GM12878 (cell line): ENCODE data around the gene ZCCHC17.

Experiments used
- CTCF ChIP-seq, 3 experiments: IDR thresholded peaks in 2 of 3; conservative IDR thresholded peaks in 1 of 3; 2 replicates each; pipeline ENCODE4 v1.5.1; 2011; ENCODE audit warnings: low read depth in 3 of 3, low read length in 3 of 3, mild to moderate bottlenecking in 3 of 3, control low read depth in 2 of 3, moderate library complexity in 2 of 3, inconsistent platforms in 1 of 3, mixed read lengths in 1 of 3; ENCODE audit not compliant: control insufficient read depth in 2 of 3, insufficient read depth in 1 of 3; ENCODE audit errors: extremely low read depth in 1 of 3
- MAX ChIP-seq: IDR thresholded peaks from 2 replicates; pipeline ENCODE4 v1.6.1; 2012; ENCODE audit warnings: low read depth, low read length, improper control_type of control experiment
- SIX5 ChIP-seq: IDR thresholded peaks from 2 replicates; pipeline ENCODE4 v1.6.1; 2011; ENCODE audit warnings: mild to moderate bottlenecking, low read depth, low read length, moderate library complexity; ENCODE audit not compliant: severe bottlenecking

- no peak for TF ChIP-seq SIX5
- TF ChIP-seq MAX: no peak
- TF ChIP-seq CTCF (IDR thresholded peaks at IDR 0.05 in 2 of 3, conservative IDR thresholded peaks at IDR 0.05 in 1 of 3; ENCODE audit: control insufficient read depth in 2 of 3, extremely low read depth in 1 of 3, insufficient read depth in 1 of 3, low read depth in 3 of 3, low read length in 3 of 3): no peak
Observed at GRCh38 chr1:31387612-31388011, 90.8 kb downstream of the ZCCHC17 start.
